ENCODE results near the gene MYBBP1A. TPM values are rescaled to one million over a fixed set of nuclear protein-coding genes. Genes with fewer than 3 reads are reported as not detected.
A peak's percentile ranks its signal among the peaks of the same experiment; 100 is the strongest.

MYBBP1A gene
- polyA plus RNA-seq, 3 donors: 4.2 to 22.3 (median 5.3) TPM

DNA sequence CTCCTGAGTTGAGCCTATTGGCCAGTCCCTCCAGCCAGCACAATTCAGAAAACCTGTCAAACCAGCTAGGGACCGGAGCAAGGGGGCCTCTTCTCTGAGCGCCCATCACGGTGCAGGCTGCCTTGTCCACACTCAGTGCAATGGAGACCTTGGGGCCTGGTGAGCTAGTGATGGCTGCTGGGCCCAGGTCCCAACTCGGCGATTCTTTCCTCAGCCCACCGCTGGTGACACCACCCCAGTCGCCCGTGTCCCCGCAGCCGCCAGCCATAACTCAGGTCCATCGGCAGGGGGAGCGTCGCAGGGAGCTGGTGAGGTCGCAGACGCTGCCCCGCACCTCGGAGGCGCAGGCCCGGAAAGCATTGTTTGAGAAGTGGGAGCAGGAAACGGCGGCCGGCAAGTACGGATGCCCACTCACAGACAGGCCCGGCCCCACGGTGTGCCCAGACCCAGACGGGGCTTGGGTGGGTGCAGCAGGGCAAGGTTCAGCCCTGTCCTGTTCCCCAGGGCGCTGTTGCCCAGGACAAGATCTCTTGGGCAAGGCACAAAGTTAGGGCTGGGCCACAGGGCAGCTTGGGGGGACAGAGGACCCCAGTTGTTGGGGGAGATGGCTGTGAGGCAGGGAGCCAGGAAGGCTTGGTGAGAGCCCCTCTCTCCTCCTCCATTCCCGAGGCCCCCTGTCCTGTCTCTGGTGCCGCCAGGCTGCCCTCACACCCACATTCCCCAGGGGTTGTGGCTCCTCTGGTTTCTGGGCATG lies 39.9 kb upstream of the MYBBP1A start:
- peaks cover 8 to 21% (median 18%) of the 10 kb centered on the region in 3 donors for H3K27me3 Mint-ChIP-seq (ENCODE audit: low read depth in 3 of 3)

DNA sequence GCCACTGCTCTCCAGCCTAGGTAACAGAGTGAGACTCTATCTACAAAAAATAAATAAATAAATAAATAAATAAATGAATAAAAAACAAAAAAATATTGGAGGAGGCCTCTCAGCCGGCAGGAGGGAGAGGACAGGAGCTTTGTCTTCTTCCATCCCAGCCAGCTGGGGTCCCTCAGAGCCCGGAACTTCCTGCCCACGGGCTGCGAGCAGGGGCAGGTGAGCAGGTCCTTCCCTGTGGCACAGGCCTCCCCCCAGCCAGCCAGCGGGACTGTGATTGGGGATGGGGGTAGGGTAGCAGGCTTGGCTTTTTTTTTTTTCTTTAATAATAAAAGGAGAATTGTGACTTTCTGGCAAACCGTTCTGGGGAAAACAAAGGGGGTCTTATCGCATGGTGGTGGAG lies 39.2 kb upstream of the MYBBP1A start:
- peaks cover 4 to 6% of the 10 kb centered on the region in 2 donors for H3K4me1 ChIP-seq (ENCODE audit: control insufficient read depth in 1 of 2, insufficient read depth in 2 of 2, low read length in 2 of 2)
- Mint-ChIP-seq H3K27me3 (ENCODE audit: low read depth in 3 of 3) (peaks cover 7 to 23% (median 18%) of the 10 kb centered on the region in 3 donors), H3K9me3 (no peaks in the 10 kb centered on the region), H3K36me3 (no peaks in the 10 kb centered on the region), H3K4me1 (peaks cover 7% of the 10 kb centered on the region), H3K4me3 (no peak overlapping the region), H3K27ac (no peak overlapping the region)
- 100% methylated on average over 3 of the region's 7 CpGs for WGBS (ENCODE audit: insufficient coverage)
- H3K27ac ChIP-seq (ENCODE audit: low read depth in 1 of 2, low read length in 2 of 2): no peak overlapping the region
- TF ChIP-seq, protein P1, sequence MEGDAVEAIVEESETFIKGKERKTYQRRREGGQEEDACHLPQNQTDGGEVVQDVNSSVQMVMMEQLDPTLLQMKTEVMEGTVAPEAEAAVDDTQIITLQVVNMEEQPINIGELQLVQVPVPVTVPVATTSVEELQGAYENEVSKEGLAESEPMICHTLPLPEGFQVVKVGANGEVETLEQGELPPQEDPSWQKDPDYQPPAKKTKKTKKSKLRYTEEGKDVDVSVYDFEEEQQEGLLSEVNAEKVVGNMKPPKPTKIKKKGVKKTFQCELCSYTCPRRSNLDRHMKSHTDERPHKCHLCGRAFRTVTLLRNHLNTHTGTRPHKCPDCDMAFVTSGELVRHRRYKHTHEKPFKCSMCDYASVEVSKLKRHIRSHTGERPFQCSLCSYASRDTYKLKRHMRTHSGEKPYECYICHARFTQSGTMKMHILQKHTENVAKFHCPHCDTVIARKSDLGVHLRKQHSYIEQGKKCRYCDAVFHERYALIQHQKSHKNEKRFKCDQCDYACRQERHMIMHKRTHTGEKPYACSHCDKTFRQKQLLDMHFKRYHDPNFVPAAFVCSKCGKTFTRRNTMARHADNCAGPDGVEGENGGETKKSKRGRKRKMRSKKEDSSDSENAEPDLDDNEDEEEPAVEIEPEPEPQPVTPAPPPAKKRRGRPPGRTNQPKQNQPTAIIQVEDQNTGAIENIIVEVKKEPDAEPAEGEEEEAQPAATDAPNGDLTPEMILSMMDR (IDR thresholded peaks at IDR 0.05): no peak
- no peak overlapping the region for H3K9ac ChIP-seq (ENCODE audit: insufficient read depth, low read length, poor library complexity, severe bottlenecking)
- H3K9me3 ChIP-seq (replicated peaks in 1 of 2; ENCODE audit: control insufficient read depth in 1 of 2, insufficient read depth in 1 of 2, low read length in 2 of 2): no peaks in the 10 kb centered on the region
- no peak overlapping the region for H3K4me2 ChIP-seq (replicated peaks; ENCODE audit: extremely low read depth, low read length, poor library complexity, severe bottlenecking)
- no peak for DNase-seq
- H3K27me3 ChIP-seq (ENCODE audit: control insufficient read depth in 2 of 2, insufficient read depth in 2 of 2, low read length in 2 of 2): peaks cover 0 to 1% of the 10 kb centered on the region in 2 donors
- intact Hi-C loops (cut with micrococcal nuclease): no loop called here
- no peaks in the 10 kb centered on the region for H3K36me3 ChIP-seq (replicated peaks in 1 of 2; ENCODE audit: control insufficient read depth in 1 of 2, insufficient read depth in 2 of 2, low read length in 2 of 2)
- H3K4me3 ChIP-seq (replicated peaks in 1 of 3; ENCODE audit: low read depth in 2 of 3, low read length in 3 of 3): no peak overlapping the region
- no peaks in the 10 kb centered on the region for H3K79me2 ChIP-seq (ENCODE audit: insufficient read depth, low read length)
- H2AFZ ChIP-seq (ENCODE audit: insufficient read depth, low read depth, low read length, poor library complexity, severe bottlenecking): no peak overlapping the region
- no peaks in the 10 kb centered on the region for H4K20me1 ChIP-seq (ENCODE audit: insufficient read depth, low read length)

More for the DNA sequence above, 39.9 kb upstream of the MYBBP1A start:
- H3K4me3 ChIP-seq (replicated peaks in 1 of 3; ENCODE audit: low read depth in 2 of 3, low read length in 3 of 3): no peak overlapping the region
- H3K4me2 ChIP-seq (replicated peaks; ENCODE audit: extremely low read depth, low read length, poor library complexity, severe bottlenecking): peak overlapping the region; percentile 39
- H3K36me3 Mint-ChIP-seq: no peaks in the 10 kb centered on the region
- H3K4me3 Mint-ChIP-seq: peak overlapping the region; percentile 48 to 49
- H3K9me3 ChIP-seq (replicated peaks in 1 of 2; ENCODE audit: control insufficient read depth in 1 of 2, insufficient read depth in 1 of 2, low read length in 2 of 2): no peaks in the 10 kb centered on the region
- intact Hi-C loops (cut with micrococcal nuclease): no loop called here
- H4K20me1 ChIP-seq (ENCODE audit: insufficient read depth, low read length): no peaks in the 10 kb centered on the region
- peaks cover 7% of the 10 kb centered on the region for H3K4me1 Mint-ChIP-seq
- H3K9me3 Mint-ChIP-seq: no peaks in the 10 kb centered on the region
- H3K79me2 ChIP-seq (ENCODE audit: insufficient read depth, low read length): no peaks in the 10 kb centered on the region
- H3K27ac Mint-ChIP-seq: peak overlapping the region in 1 of 7 donors; percentile 68
- peak; percentile 23 to 46 (median 26) for DNase-seq
- H3K27ac ChIP-seq (ENCODE audit: low read depth in 1 of 2, low read length in 2 of 2): no peak overlapping the region
- TF ChIP-seq, protein P1 (IDR thresholded peaks at IDR 0.05): peak; percentile 66
- peak overlapping the region; percentile 65 for H2AFZ ChIP-seq (ENCODE audit: insufficient read depth, low read depth, low read length, poor library complexity, severe bottlenecking)
- no peaks in the 10 kb centered on the region for H3K27me3 ChIP-seq (ENCODE audit: control insufficient read depth in 2 of 2, insufficient read depth in 2 of 2, low read length in 2 of 2)
- 13% methylated on average over 27 of the region's 29 CpGs for WGBS (ENCODE audit: insufficient coverage)
- H3K9ac ChIP-seq (ENCODE audit: insufficient read depth, low read length, poor library complexity, severe bottlenecking): peak overlapping the region; percentile 17
- H3K4me1 ChIP-seq (ENCODE audit: control insufficient read depth in 1 of 2, insufficient read depth in 2 of 2, low read length in 2 of 2): peaks cover 4 to 6% of the 10 kb centered on the region in 2 donors
- H3K36me3 ChIP-seq (replicated peaks in 1 of 2; ENCODE audit: control insufficient read depth in 1 of 2, insufficient read depth in 2 of 2, low read length in 2 of 2): no peaks in the 10 kb centered on the region
